ENCODE results near the gene TCHP. TPM values are rescaled to one million over a fixed set of nuclear protein-coding genes. Genes with fewer than 3 reads are reported as not detected.
"Not testable (repeated sequence)": the region's sequence is repeated elsewhere in the genome, so short reads cannot be mapped to it uniquely, and the experiment has no call there.

Gene TCHP
- total RNA-seq = 10 to 100 TPM; 14.9 to 18.3 TPM

DNA sequence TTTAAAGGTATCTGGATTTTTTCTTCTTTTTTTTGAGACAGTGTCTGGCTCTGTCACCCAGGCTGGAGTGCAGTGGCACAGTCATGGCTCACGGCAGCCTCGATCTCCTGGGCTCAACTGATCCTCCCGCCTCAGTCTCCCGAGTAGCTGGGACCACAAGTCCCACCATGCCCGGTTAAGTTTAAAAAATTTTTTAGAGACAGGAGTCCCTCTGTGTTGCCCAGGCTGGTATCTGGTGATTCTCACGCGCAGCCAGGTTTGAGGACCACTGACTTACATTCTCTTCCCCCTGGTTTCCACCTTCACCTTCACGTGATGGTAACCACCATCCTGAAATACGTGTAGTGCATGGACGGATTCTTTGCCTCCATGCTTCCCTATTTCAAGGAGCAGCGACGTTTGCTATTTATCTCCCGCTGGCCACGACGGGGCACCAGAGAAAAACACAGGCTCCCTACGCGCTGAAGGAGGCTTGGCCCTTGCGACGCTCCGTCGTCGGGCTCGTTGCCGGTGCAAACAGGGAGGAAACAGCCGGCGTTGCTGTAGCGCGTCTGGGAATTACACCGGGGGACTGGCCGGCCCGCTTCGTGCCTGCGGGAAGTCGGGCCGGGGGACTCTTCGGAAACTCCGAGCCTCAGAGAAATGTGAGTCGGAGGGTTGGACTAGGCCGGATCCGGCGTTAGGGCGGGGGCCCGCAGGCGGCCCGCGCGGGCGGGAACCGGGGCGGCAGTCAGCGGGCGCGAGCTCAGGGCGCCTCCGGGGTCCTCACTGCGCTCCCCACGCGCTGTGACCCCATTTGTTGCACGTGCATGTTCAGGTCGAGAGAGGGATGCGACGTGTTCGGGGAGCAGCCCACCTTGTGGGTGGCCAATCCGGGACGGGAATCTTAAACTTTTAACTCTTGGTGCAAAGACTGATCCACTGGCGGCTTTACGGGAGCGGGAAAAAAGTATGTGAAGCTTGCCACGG is at the start of gene TCHP:
TSS of gene TCHP (plus strand) at position 492 of the 969 bp plus-strand sequence. CDS start 2,753 bp downstream, outside the sequence.
- H3K9me3 Mint-ChIP-seq = no peaks in the 10 kb centered on the region
- peak within 1 kb of the TSS; percentile 97 to 99 for H3K27ac Mint-ChIP-seq
- ATAC-seq = peak; percentile 85 to 92
- DNase-seq (ENCODE audit: low spot score in 2 of 2) = peak; percentile 70 to 73
- H3K36me3 Mint-ChIP-seq = peaks cover 21 to 22% of the 10 kb centered on the region in 2 donors

DNA sequence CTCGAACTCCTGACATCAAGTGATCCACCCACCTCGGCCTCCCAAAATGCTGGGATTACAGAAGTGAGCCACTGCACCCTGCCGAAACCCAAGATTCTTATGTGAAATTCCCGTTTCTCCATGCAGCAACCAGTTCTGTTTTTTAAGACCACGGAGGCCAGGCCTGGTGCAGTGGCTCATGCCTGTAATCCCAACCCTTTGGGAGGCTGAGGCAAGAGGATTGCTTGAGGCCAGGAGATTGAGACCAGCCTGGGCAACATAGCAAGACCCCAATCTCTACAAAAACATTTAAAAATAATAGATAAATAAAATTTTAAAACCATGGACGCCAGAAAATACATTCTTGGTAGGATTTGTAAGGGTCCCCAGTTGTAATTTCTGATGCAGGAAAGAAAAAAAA is 49.6 kb upstream of the TCHP start:
- not testable (repeated sequence) for H3K9me3 Mint-ChIP-seq; H3K27ac Mint-ChIP-seq; ATAC-seq; DNase-seq (ENCODE audit: low spot score in 2 of 2); H3K36me3 Mint-ChIP-seq

DNA sequence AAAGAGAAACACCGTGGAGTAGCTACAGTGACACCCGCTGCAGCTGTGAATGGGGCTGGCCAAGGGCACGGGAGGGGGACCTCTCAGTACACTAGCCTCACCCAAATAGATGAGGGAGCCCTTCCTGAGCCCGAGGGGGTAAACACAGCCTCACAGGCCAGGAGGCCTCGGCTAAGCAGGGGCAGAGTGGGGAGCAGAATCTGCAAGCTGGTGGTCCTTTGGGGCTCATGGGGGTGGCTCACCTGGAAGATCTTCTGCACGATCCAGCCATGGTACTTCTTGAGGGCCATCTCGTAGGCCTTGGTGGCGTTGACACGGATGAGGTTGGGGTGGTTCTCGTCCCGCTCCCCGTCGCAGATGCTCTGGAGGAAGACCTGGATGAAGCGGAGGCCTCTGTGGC is 44.7 kb upstream of the TCHP start:
- DNase-seq (ENCODE audit: low spot score in 2 of 2) = no peak
- no peaks in the 10 kb centered on the region for H3K36me3 Mint-ChIP-seq
- peak overlapping the region in 1 of 2 donors; percentile 76 for H3K27ac Mint-ChIP-seq
- ATAC-seq = no peak
- H3K9me3 Mint-ChIP-seq = no peaks in the 10 kb centered on the region

GRCh38 chr12:109857715-109858114 is 42.4 kb upstream of the TCHP start:
- DNase-seq (ENCODE audit: low spot score in 2 of 2) (no peak), ATAC-seq (no peak)
- Mint-ChIP-seq H3K27ac (peak overlapping the region in 1 of 2 donors; percentile 33), H3K9me3 (no peaks in the 10 kb centered on the region), H3K36me3 (no peaks in the 10 kb centered on the region)

GRCh38 chr12:109858764-109859163 is 41.3 kb upstream of the TCHP start:
- no peak for DNase-seq (ENCODE audit: low spot score in 2 of 2)
- peak in 1 of 2 donors; percentile 32 for ATAC-seq
- Mint-ChIP-seq H3K36me3 (no peaks in the 10 kb centered on the region), H3K27ac (peak overlapping the region; percentile 5 to 33), H3K9me3 (no peaks in the 10 kb centered on the region)

GRCh38 chr12:109860977-109861376 is 39.1 kb upstream of the TCHP start:
- Mint-ChIP-seq H3K36me3 (no peaks in the 10 kb centered on the region), H3K9me3 (no peaks in the 10 kb centered on the region), H3K27ac (no peak overlapping the region)
- no peak for ATAC-seq
- DNase-seq (ENCODE audit: low spot score in 2 of 2) = no peak

DNA sequence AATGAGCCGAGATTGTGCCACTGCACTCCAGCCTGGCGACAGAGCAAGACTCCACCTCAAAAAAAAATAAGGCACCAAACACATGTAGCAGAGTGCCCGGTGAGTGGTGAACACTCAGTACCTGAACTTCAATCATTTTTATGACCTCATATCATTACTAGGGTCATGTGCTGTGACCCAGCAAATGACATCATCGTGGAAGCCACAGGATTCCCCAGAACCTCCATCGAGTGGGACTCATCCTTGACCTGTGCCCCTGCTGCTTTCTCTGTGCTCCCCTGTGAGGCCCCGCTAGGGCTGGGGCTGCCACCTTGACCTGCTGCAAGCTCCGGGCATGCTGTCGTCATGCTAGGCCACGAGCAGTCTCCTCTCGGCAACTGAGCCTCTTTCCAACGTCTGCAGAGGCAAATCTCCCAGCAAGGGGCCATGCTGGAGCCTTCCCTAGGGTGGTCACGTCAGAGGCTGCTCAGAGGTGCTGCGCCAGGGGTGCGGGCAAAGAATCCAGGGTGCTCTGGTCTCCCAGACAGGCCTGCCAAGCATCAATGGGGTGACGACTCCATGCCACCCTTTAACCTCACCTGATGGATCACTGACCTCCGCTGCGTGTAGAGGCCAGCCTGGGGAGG is 38.3 kb upstream of the TCHP start:
- Mint-ChIP-seq H3K9me3 (no peaks in the 10 kb centered on the region), H3K36me3 (no peaks in the 10 kb centered on the region), H3K27ac (peak overlapping the region in 1 of 2 donors; percentile 37)
- peak in 1 of 2 donors; percentile 40 for ATAC-seq
- no peak for DNase-seq (ENCODE audit: low spot score in 2 of 2)

DNA sequence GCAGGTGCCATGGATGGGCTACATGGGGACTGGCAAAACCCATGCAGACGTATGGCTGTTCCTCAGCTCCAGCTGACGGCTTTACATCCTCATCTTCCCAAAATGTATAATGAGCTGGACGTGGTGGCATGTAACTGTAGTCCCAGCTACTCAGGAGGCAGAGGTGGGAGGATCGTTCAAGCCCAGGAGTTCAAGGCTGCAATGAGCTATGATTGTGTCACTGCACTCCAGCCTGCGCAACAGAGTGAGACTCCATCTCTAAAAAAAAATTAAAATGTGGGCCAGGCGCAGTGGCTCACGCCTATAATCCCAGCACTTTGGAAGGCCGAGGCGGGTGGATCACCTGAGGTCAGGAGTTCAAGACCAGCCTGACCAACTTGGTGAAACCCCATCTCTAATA is 37.6 kb upstream of the TCHP start:
- ATAC-seq, H3K9me3 Mint-ChIP-seq: not testable (repeated sequence)

GRCh38 chr12:109863847-109864712 is 36.0 kb upstream of the TCHP start:
- DNase-seq (ENCODE audit: low spot score in 2 of 2) (no peak), ATAC-seq (no peak)
- Mint-ChIP-seq H3K27ac (peak overlapping the region in 1 of 2 donors; percentile 74), H3K9me3 (no peaks in the 10 kb centered on the region), H3K36me3 (no peaks in the 10 kb centered on the region)

More for the DNA sequence above, 37.6 kb upstream of the TCHP start:
- DNase-seq (ENCODE audit: low spot score in 2 of 2); H3K36me3 Mint-ChIP-seq: not testable (repeated sequence)
- H3K27ac Mint-ChIP-seq = peak overlapping the region in 1 of 2 donors; percentile 37

- no peak for ATAC-seq
- Mint-ChIP-seq H3K9me3 (no peaks in the 10 kb centered on the region), H3K36me3 (no peaks in the 10 kb centered on the region), H3K27ac (no peak overlapping the region)
- no peak for DNase-seq (ENCODE audit: low spot score in 2 of 2)
Measured at GRCh38 chr12:109864916-109865315, 35.2 kb upstream of the TCHP start.

DNA sequence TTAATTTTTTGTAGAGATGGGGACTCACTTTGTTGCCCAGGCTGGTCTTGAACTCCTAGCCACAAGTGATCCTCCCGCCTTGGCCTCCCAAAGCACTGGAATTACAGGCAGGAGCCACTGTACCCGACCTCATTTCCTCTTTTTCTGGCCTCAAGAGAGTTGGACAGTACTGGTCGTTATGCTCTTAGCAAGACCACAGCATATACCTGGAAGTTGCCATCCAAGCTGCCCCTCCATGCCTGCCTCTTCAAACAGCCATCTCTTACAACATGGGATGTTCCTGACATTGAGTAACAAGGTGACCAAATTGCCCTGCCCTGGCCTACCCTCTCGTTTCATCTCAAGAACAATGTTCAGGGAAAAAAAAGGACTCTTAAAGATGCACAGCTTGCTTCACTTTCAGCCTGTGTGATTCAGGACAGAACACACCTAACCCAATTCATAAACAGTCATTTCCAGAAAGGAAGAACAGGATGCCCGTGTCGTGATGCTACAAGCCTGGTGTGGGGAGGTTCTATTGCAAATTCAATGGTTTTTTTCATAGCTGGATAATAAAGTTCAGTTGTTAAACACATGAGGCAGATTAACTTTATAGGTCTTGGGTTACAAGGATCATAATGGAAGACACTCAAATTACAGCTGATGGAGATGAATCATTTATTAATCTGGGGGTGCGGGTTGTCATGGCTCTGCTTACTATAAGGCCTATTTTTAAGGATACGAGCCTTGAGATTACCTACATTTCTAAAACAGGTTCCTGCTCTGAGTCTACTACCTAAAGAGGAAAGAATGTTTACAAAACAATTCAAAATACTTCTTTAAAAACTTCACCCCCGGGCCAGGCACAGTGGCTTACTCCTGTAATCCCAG is 31.7 kb upstream of the TCHP start:
- DNase-seq (ENCODE audit: low spot score in 2 of 2) (no peak), ATAC-seq (peak; percentile 57 to 85)
- H3K9me3 Mint-ChIP-seq = no peaks in the 10 kb centered on the region
- H3K36me3 Mint-ChIP-seq = no peaks in the 10 kb centered on the region
- H3K27ac Mint-ChIP-seq = peak overlapping the region in 1 of 2 donors; percentile 3

GRCh38 chr12:109870648-109871047 is 29.4 kb upstream of the TCHP start:
- H3K27ac Mint-ChIP-seq = peak overlapping the region in 1 of 2 donors; percentile 6
- H3K36me3 Mint-ChIP-seq = no peaks in the 10 kb centered on the region
- H3K9me3 Mint-ChIP-seq = no peaks in the 10 kb centered on the region
- ATAC-seq (peak; percentile 78 to 83), DNase-seq (ENCODE audit: low spot score in 2 of 2) (no peak)

DNA sequence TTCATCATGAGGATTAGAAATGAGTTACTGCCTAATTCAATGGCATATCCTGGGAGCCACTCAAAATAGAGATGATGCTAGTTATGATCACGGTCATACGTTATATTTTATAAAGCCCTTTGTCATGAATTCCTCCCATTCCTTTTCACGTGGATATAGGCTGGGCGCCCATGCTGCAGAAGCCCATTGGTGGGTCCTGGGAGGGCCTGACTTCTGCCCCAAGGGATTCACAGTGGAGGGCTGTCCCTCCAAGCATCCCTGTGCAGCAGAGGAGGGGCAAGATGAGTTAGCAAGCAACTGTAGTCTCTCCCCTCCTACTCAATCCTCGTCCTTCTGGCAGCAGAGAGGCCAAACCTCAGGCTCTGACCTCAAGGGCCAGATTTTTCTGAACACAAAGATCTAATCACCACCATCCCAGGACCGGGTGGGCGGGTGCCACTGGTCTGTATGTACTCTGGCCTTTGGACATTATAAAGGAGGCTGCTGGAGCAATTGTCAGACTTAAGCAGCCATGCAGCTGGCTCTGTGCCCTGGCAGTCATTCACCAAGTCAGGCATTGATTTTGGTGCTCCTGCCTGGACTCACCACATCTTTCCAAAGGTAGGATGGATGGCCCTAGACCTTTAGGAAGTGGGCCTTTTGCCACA is 28.3 kb upstream of the TCHP start:
- Mint-ChIP-seq H3K9me3 (no peaks in the 10 kb centered on the region), H3K36me3 (no peaks in the 10 kb centered on the region), H3K27ac (peak overlapping the region; percentile 6 to 81)
- ATAC-seq (no peak), DNase-seq (ENCODE audit: low spot score in 2 of 2) (no peak)

- ATAC-seq (no peak), DNase-seq (ENCODE audit: low spot score in 2 of 2) (no peak)
- no peaks in the 10 kb centered on the region for H3K36me3 Mint-ChIP-seq
- H3K27ac Mint-ChIP-seq = no peak overlapping the region
- H3K9me3 Mint-ChIP-seq = no peaks in the 10 kb centered on the region
Measured at GRCh38 chr12:109873653-109874052, 26.4 kb upstream of the TCHP start.

- H3K27ac Mint-ChIP-seq = peak overlapping the region; percentile 44 to 70
- H3K36me3 Mint-ChIP-seq = no peaks in the 10 kb centered on the region
- no peaks in the 10 kb centered on the region for H3K9me3 Mint-ChIP-seq
- DNase-seq (ENCODE audit: low spot score in 2 of 2) = no peak
- ATAC-seq = no peak
Measured at GRCh38 chr12:109875572-109876131, 24.4 kb upstream of the TCHP start.
